ENCODE measurements around the gene FAM117B. TPM values are rescaled to one million over a fixed set of nuclear protein-coding genes. Genes with fewer than 3 reads are reported as not detected.

FAM117B gene
- total RNA-seq, result 1.8 and 2.0 TPM in 2 replicates

DNA sequence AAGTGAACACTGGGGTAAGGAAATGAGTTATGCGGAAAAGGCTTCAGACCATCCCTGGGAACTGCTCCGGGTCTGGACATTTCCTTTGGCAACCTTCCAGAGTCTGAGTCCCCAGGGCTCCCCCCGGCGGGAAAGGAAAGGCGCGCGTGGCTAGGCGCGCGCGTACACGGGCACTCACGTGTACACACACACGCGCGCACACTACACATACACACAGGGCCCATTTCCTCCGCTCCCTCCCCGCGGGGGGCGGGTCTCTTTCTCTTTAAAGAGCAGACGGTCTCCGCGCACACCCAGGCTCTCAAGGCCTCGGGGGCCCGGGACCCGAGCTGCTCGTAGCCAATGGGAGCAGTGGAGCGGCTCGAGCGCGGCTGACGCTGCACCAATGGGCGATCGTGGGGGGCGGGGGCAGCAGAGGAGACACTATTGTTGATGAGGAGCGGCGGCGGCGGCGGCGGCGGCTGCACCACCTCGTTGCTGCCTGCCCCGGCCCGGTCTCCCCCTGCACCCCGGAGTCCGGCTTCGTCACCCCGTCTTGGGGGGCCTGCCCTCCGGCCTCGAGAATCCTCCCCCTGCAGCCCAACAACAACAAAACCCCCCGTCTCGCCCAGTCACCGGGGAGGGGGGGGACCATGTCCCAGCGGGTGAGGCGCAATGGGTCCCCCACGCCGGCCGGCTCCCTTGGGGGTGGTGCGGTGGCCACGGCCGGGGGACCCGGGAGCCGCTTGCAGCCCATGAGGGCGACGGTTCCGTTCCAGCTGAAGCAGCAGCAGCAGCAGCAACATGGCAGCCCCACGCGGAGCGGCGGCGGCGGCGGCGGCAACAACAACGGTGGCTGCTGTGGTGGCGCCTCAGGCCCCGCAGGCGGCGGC is at the start of gene FAM117B:
TSS of gene FAM117B (plus strand) at position 414 of the 872 bp plus-strand sequence. CDS start at position 633, 219 bp downstream.
- DNase-seq (ENCODE audit: low read depth in 2 of 2), result peak; percentile 95 to 96

DNA sequence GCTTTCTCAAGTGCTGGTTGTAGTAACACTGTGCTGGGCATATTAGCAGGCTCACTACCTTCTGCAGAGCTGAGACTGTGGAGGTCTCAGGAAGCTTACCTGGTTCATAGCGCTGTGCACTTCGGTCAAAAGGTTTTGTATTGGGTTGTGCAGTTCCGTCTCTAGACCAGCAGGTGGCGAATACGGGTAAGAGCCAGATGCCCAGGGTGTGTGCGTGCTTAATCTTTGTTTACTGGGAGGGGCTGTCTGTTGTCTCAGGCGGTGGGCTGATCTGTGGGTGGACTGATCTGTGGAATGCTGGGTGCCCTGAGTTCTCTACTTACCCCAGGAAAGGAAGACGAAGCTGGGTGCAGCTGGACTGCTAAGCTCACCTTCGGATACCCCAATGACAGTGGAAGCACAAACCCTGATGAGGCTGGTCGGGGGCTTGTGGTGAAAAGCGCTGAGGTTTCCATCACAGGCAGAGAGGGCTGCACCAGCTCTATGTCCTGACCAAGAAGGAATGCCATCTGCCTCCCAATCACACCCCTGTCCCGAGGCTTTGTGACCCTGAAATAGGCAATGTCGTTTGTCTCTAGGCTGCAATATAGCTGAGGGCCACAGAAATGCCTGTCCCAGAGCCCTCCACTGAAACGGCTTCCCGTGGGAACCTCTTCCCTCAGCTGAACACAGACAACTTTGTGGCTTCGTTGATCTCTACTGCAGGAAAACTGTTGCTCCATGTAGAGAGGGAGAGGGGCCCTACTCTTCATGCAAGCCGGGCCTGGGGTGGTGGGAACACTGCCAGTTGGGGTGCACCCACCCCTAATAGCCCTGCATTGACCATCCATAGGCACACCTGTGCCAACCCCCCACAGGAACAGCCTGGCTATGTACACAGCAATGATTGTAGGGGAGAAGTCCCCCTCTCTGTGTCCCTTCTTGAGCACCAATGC is 45.9 kb upstream of the FAM117B start:
- peak; percentile 76 for DNase-seq (ENCODE audit: low read depth in 2 of 2)

DNA sequence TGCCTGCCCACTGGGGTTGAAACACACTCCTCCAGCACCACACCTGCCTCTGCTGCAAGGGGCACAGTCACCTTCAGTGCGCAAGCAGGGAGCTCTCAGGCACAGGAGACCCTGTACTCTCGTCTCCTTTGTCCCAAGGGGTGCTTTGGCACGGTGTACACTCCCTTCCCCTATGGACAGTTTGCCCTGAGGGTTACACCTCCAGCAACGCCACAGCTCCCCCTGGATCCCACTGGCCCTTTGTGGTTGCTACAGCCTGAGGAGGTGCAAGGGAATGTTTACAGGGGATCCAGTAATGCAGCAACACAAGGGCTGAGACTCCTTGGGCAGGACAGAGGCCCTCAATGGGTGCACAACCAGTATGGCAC is 45.2 kb upstream of the FAM117B start:
- no peak for DNase-seq (ENCODE audit: low read depth in 2 of 2)

DNA sequence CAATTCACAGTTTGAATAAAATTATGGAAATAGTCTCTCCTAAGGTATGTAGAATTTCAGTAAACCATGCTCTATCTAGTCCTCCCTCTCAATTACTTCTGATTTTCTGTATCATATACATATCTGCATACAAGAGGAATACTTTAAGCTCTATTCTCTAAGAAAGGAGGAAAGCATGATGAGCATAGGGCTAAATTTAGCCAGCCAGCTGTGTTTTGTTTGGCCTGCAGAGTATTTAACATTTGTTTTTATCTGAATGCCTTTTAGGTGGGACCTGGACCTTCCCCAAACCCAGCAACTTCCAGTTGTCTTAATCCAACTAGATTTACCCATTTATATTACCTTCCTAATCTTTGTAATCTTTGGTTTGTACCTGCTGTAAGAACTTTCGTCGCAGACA is 42.2 kb upstream of the FAM117B start:
- no peak for DNase-seq (ENCODE audit: low read depth in 2 of 2)

DNA sequence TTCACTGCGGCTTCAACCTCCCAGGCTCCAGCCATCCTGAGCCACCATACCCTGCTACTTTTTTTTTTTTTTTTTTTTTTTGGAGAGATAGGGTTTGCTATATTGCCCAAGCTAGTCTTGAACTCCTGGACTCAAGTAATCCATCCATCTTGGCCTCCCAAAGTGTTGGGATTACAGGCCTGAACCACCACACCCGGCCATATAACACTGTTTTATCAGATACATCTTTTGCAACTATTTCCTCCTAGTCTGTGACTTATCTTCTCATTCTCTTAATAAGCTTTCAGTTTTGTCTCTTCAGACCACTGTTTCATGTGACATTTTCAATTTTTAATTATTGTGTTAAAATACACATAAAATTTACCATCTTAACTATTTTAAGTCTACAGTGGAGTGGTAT is 35.7 kb upstream of the FAM117B start:
- no peak for DNase-seq (ENCODE audit: low read depth in 2 of 2)

DNA sequence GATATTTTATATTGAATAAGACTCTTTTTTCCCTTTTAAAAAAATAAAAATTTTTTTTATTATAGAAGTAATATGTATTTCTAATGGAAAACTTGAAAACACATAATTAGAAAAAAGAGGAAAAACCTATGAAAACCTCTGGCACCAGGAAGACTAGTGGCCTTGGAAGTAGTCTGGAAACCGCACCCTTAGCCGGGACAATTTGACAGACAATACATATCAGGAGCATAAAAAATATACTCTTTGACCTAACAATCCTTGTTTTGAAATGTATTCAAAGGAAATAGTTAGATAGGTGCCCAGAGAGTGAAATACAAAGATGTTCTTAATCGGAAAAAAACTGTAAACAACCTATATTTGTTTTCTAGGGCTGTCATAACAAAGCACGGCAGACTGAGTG is 34.9 kb upstream of the FAM117B start:
- no peak for DNase-seq (ENCODE audit: low read depth in 2 of 2)

DNA sequence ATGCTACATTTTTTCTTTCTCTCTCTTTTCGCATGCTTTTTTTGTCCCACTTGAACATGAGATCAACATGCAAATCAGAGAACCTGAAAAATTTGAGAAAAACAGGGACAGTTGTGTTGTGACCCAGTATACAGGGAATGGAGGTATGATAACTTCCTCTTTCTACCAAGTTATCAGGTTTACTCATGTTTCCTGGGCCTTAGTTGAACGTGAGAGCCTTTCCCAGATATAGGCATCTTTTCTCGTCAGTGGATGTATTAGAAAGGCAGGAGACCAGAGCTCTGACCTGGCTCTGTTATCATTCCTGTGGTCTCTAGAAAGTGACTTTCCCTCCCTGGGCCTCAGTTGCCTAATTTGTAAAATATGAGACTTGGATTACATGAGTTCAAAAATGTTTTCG is 30.1 kb upstream of the FAM117B start:
- no peak for DNase-seq (ENCODE audit: low read depth in 2 of 2)

DNA sequence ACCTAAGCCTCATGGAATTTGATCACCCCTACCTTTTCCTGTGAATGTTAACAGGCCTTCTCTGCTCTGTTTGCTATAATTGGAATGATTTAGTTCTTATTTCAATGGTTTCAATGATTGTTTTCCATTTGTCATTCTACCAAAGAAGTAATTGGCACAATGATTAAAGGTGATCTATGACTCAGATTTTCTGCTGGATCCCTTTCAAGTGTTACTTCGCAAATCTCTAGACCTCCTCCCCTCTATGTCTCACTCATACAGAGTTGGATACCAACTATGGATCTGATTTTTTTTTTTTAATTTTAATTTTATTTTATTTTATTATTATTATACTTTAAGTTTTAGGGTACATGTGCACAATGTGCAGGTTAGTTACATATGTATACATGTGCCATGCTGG is 29.6 kb upstream of the FAM117B start:
- DNase-seq (ENCODE audit: low read depth in 2 of 2), result no peak

DNA sequence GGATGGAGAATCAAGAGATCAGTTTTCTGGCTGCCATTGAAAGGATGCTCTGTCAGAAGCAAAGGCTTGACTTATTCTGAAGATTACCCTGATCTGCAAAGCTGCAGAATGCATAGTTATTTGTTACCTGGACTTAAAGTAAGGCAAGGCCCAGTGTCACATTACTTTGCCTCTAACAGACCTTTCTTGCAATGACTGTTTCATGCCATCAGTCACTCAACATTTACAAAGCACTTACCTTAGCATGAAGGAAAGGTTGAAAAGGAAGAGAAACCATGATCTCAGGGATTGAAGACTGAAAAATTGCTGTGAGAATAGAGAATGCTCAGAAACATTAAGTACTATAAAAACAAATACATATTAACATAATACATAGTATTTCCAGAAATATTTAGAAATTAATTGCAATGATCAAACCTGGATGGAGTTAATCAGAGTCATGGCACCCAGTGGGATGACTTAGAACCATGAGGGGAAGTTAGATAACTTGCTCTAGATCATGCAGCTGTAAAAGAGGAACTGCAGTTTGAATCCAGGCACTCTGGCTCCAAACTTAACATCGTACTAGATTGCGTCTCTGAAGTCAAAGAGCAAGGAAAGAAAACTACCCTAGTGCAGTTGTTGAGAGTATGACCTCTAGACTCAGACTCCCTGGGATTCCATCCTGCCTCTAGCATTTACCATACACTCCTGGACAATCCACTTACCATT is 26.5 kb upstream of the FAM117B start:
- no peak for DNase-seq (ENCODE audit: low read depth in 2 of 2)

DNA sequence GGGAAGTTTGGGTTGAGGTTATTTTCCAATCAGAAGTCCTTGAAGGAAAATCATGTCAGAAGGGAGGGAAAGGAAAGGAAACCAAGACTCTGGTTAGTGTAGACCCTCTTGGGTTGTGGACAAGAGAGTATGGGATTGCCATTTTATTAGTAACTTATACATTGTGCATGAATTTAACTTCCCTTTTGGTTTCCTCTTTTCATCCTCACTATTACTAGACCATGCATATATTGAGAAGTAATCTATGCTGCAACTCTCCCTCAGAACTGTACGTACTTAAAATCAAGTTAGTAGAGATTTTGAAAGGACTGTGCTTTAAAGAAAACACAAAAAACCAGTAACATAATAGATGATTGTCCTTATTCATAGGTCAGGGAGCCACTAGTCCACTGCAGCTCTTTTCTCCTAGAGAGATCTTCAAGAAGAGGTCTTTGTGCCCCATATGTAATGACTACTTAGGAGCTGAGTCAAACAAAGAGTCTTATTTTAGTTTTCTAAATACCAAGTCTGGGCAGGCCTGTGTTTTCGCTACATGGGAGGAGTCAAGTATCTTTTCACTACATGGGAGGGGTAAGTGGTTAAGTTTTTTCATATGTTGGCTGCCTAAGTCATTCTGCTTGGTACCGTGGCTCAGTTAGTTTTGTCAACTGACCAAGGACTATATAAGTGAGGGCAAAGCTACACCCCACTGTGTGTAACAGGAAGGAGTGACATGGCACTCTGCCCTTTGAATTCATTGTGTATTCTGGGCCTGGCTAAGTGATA is 25.2 kb upstream of the FAM117B start:
- no peak for DNase-seq (ENCODE audit: low read depth in 2 of 2)

DNA sequence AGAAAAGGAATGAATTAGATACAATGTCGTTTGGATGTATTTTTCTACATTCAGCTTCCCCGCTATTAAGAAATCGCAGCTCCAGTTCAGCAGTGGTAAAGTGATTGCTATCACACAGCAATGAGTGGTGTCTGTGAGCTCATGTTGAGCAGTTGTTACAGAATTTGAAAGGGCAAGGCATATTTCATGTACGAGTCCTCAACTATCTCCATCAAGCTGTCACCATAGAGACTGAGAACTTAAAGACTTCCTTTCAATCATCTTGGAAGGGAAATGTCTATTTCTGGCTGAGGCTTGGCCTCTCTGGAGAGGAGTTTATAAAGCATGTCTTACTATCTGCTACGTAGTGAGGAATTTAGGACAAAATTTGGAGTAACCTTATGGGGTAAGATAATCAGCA is 24.4 kb upstream of the FAM117B start:
- no peak for DNase-seq (ENCODE audit: low read depth in 2 of 2)

DNA sequence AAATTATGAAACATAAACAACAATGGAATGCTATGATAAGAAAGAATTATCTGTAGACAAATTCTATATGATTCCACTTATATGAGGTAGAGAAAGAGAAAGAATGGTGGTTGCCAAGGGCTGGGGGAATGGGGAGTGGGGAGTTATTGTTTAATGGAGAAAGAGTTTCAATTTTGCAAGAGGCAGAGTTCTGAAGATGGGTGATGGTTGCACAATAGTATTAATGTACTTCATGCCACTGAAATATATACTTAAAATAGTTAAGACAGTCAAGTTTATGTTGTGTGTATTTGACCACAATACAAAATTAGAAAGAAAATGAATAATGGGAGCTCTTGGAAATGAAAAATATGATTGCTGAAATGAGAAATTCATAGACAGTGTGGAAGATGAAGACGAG is 22.6 kb upstream of the FAM117B start:
- DNase-seq (ENCODE audit: low read depth in 2 of 2), result no peak

DNA sequence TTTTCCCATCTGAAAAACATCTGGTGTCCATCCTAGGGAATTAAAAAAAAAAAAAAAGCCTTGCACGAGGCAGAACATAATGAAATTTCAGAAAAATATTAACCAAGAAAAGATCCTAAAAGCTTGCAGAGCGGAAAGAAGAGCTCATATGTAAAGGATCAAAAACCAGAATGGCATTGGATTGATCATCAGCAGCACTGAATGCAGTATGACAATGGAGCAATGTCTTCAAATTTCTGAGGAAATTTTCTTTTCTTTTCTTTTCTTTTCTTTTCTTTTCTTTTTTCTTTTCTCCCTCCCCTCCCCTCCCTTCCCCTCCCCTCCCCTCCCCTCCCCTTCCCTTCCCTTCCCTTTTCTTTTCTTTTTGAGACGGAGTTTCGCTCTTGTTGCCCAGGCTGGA is 21.3 kb upstream of the FAM117B start:
- no peak for DNase-seq (ENCODE audit: low read depth in 2 of 2)

DNA sequence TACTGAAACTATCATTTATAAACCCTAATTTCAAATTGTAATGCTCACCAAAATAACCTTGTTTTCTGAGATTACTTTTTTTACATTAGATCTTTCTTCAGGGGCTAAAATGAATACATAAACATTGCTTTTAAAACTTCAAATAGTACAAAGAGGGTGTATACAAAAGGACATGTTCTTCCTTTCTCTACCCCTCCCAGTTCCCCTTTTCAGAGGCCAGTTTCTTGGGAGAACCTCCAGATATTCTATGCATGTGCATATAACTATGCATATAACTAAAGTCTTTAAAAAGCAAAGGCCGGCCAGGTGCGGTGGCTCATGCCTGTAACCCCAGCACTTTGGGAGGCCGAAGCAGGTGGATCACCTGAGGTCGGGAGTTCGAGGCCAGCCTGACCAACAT is 10.6 kb upstream of the FAM117B start:
- no peak for DNase-seq (ENCODE audit: low read depth in 2 of 2)

DNA sequence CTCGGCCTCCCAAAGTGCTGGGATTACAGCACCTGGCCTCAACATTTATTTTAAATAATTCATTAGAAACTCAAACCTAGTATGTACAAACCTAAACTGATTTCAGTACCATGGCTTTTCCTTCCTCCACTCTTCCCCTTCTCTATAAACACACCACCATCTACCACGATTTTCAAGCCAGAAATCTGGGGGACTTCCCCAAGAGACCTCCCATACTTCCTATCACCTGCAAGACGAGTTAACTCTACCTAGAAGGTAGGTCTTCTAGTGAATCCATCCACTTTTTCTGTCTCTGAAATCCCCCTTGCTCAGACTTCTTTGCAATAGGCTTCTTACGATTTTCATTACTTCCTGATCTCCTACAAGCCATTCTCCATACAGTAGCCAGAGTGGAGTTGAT is 7.7 kb upstream of the FAM117B start:
- DNase-seq (ENCODE audit: low read depth in 2 of 2), result no peak

DNA sequence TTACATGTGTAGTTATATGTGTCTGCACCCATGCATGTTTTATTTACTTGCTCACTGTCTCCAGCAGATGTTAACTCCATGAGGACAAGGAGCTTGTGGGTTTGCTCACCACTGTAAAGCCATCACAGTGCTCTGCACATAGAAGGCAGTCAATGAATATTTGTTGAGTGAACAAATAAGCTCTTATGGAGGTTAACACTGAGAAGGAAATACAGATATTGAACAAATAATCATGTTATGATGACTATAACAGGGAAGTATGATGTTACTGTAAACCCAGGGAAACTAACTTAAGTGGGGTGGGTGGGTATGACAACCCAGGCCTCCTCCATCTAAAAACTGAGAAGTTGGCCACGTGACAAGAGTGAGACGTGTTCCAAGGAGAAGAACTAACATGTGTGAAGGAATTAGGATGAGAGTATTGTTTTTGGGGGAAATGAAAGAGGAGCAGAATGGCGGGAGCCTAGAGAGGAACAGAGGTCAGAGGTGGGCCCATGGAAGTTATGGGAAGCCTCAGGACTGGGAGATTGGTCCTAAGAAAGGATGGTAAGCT is 6.0 kb upstream of the FAM117B start:
- DNase-seq (ENCODE audit: low read depth in 2 of 2), result no peak

DNA sequence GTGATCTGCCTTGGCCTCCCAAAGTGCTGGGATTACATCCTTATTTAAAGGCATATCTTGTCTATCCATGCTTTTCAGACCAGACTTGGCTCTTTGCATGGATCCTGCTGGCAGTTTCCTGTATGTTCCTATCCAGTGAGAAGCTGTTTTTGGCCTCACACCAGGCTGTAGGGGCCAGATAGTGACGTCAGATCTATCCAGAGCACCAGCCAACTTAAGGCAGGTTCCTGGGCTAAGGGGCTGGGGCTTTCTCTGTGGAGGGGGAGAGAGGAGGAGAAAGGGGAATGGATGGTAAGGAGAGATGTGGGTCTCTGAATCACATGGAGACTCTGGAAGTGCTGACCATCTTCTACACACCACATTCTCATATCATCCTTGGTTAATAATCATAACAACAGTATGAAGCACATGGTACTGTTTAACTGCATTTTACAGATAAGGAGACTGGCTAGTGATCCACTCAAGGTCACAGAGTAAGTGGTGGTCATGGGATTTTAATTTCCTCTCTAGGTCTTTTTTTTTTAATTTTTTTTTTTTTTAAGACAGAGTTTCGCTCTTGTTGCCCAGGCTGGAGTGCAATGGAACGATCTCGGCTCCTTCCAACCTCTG is 2.0 kb upstream of the FAM117B start:
- DNase-seq (ENCODE audit: low read depth in 2 of 2), result peak; percentile 27 to 80

DNA sequence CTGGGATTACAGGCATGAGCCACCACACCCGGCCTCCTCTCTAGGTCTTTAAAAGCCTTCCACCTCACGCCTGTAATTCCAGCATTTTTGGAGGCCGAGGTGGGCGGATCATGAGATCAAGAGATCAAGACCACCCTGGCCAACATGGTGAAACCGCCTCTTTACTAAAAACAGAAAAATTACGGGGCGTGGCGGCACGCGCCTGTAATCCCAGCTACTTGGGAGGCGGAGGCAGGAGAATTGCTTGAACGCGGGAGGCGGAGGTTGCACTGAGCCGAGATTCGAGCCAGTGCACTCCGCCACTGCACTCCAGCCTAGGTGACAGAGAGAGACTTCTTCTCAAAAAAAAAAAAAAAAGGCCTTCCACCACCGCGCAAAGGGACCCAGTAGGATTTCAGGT is 1.3 kb upstream of the FAM117B start:
- DNase-seq (ENCODE audit: low read depth in 2 of 2), result no peak

DNA sequence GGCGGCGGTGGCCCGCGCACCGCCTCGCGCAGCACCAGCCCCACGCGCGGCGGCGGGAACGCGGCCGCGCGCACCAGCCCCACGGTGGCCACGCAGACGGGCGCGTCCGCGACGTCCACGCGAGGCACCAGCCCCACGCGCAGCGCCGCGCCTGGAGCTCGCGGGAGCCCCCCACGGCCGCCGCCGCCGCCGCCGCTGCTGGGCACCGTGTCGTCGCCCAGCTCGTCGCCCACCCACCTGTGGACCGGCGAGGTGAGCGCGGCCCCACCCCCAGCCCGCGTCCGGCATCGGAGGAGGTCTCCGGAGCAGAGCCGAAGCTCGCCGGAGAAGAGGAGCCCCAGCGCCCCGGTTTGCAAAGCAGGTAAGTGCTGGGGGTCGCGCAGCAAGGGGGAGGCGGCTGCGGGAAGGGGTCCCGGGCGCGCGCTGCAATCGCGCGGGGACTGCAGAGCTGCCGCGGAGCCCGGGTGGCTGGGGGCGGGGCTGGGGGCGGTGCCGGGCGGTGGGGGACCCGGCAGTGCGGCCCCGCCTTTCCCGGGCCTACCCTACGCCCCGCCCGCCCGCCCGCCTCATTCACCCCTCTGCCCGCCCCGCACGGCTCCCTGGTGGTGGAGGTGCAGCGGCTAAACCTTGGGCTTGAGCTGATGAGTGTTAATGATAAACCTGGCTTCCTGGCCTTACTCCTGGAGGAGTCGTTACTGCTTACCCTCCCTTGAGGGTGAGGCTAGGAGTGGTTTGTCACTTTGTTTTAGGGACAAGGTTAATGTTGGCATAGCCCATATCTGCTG is 851 bp downstream of the FAM117B start:
- peak; percentile 49 to 64 for DNase-seq (ENCODE audit: low read depth in 2 of 2)

DNA sequence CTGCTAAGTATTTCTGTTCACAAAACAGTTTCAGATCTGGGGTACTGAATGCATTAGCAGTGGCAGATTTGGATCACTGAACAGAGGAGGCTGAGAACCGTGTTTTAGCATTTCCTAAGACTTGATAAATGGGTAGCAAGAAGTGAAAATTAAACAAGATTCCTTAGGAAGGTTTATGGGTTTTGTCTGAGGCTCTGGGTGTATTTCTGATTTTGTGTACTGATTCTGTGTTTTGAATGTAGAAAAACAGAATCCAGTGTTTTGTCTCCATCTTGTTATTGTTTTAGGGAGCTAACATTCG is 1.4 kb downstream of the FAM117B start:
- no peak for DNase-seq (ENCODE audit: low read depth in 2 of 2)

All from lung microvascular endothelial cell (primary cell).